ENCODE measurements around the gene CPSF3.
"Not testable (repeated sequence)": the region's sequence is repeated elsewhere in the genome, so short reads cannot be mapped to it uniquely, and the experiment has no call there.

Gene CPSF3

GRCh38 chr2:9472511-9472910 lies 49.1 kb downstream of the CPSF3 start:
- DNase-seq = no peak

GRCh38 chr2:9473308-9473984 lies 50.0 kb downstream of the CPSF3 start:
- DNase-seq = no peak

GRCh38 chr2:9473985-9474360 lies 50.5 kb downstream of the CPSF3 start:
- peak; percentile 16 for DNase-seq

- peak; percentile 11 for DNase-seq
These were observed 51.1 kb downstream of the CPSF3 start, which contains the start of gene IAH1 for GRCh38 chr2:9474361-9475057. Gene IAH1 (plus strand): TSS chr2:9474551. CDS start chr2:9474567, 16 bp downstream.

- no peak for DNase-seq
These were observed 54.5 kb downstream of the CPSF3 start for GRCh38 chr2:9477914-9478313.

- no peak for DNase-seq
These were observed 55.1 kb downstream of the CPSF3 start for GRCh38 chr2:9478526-9478925.

GRCh38 chr2:9480157-9480556 lies 56.7 kb downstream of the CPSF3 start:
- no peak for DNase-seq

GRCh38 chr2:9483107-9483506 lies 59.7 kb downstream of the CPSF3 start:
- no peak for DNase-seq

- no peak for DNase-seq
These were observed 61.1 kb downstream of the CPSF3 start for GRCh38 chr2:9484533-9484932.

- DNase-seq = no peak
These were observed 65.4 kb downstream of the CPSF3 start for GRCh38 chr2:9488583-9489547.

- DNase-seq = no peak
These were observed 67.3 kb downstream of the CPSF3 start for GRCh38 chr2:9490789-9491188.

- no peak for DNase-seq
These were observed 69.5 kb downstream of the CPSF3 start for GRCh38 chr2:9492927-9493326.

GRCh38 chr2:9493478-9493877 lies 70.0 kb downstream of the CPSF3 start:
- DNase-seq = no peak

- no peak for DNase-seq
These were observed 70.6 kb downstream of the CPSF3 start for GRCh38 chr2:9494081-9494480.

- no peak for DNase-seq
These were observed 73.6 kb downstream of the CPSF3 start for GRCh38 chr2:9497017-9497416.

- DNase-seq = no peak
These were observed 74.8 kb downstream of the CPSF3 start for GRCh38 chr2:9498210-9498609.

GRCh38 chr2:9508931-9509330 lies 85.5 kb downstream of the CPSF3 start:
- DNase-seq = no peak

- not testable (repeated sequence) for DNase-seq
These were observed 90.5 kb downstream of the CPSF3 start for GRCh38 chr2:9513946-9514345.

GRCh38 chr2:9517118-9517782 lies 93.8 kb downstream of the CPSF3 start:
- DNase-seq = no peak

GRCh38 chr2:9518163-9518562 lies 94.7 kb downstream of the CPSF3 start:
- no peak for DNase-seq

- DNase-seq = no peak
These were observed 95.3 kb downstream of the CPSF3 start for GRCh38 chr2:9518780-9519179.

GRCh38 chr2:9519250-9519649 lies 95.8 kb downstream of the CPSF3 start:
- DNase-seq = no peak
